K562 (cell line): ENCODE data around the gene GPRC5B. TPM values are rescaled to one million over a fixed set of nuclear protein-coding genes. Genes with fewer than 3 reads are reported as not detected.

Source experiments
- ATAC-seq: fragments of 200-7000 bp; cut with Tn5 transposase; 3 replicates; pipeline ENCODE4 v1.9.1; 2020; ENCODE audit warnings: moderate library complexity
- BruUV-seq: library from RNA; stranded (reverse); fragments of 400-500 nt; replicated peaks from 2 replicates; lab custom pipeline; 2021; lab: Mats Ljungman, UMichigan
- CTCF ChIA-PET: fragments of 300-600 bp; formaldehyde crosslinking; extraction: SDS; loops from one replicate; lab custom pipeline; 2021; ENCODE audit warnings: low intra/inter-chr PET ratio; lab: Yijun Ruan, JAX
- POLR2A ChIA-PET: fragments of 300-600, 350-650 bp; sonication (Branson Sonifier 250); formaldehyde crosslinking; extraction: SDS; loops from one replicate; lab custom pipeline; 2021; ENCODE audit warnings: antibody characterized with exemption, inconsistent platforms; lab: Yijun Ruan, JAX
- DNase-seq, 4 experiments: peaks; one replicate each; pipeline versions ENCODE4 v3.0.0 to v3.0.0-alpha.2; 2011 to 2018; ENCODE audit warnings: low spot score in 3 of 4, mixed read lengths in 3 of 4; ENCODE audit errors: extremely low read depth in 1 of 4
- FAIRE-seq: peaks from 2 replicates; lab custom pipeline; 2011; peaks lifted over from hg19 to GRCh38; lab: Jason Lieb, UNC
- H2AFZ ChIP-seq: 2 replicates; pipeline ENCODE4 v1.6.0; 2011; ENCODE audit warnings: low read depth, low read length, control low read depth, inconsistent platforms
- H3K27ac ChIP-seq: fragments of 200-600 bp; 3 replicates; pipeline ENCODE4 v1.8.0; 2011; ENCODE audit warnings: low read depth, mild to moderate bottlenecking, control low read depth, inconsistent platforms, low read length, moderate library complexity, mixed read lengths; ENCODE audit errors: extremely low read depth
- H3K27me3 ChIP-seq, 2 experiments: fragments of 300-600 bp in 1 of 2; 2 replicates in 1 of 2; 3 replicates in 1 of 2; pipeline versions ENCODE4 v1.6.0 to v1.8.0; 2011; ENCODE audit warnings: inconsistent platforms in 2 of 2, low read length in 2 of 2, mild to moderate bottlenecking in 1 of 2, mixed read lengths in 1 of 2, moderate library complexity in 1 of 2; ENCODE audit not compliant: control insufficient read depth in 2 of 2, insufficient read depth in 2 of 2
- H3K36me3 ChIP-seq: fragments of 300-600 bp; 3 replicates; pipeline ENCODE4 v1.8.0; 2011; ENCODE audit warnings: mild to moderate bottlenecking, low read length, inconsistent platforms; ENCODE audit not compliant: control insufficient read depth, insufficient read depth
- H3K4me1 ChIP-seq, 2 experiments: fragments of 200-600 bp in 1 of 2; replicated peaks in 1 of 2; 2 replicates in 1 of 2; 3 replicates in 1 of 2; pipeline versions ENCODE4 v1.5.1 to v1.8.0; 2011; ENCODE audit warnings: inconsistent platforms in 2 of 2, low read length in 2 of 2, mild to moderate bottlenecking in 1 of 2, mixed read lengths in 1 of 2, moderate library complexity in 1 of 2; ENCODE audit not compliant: control insufficient read depth in 2 of 2, insufficient read depth in 2 of 2
- H3K4me2 ChIP-seq: 2 replicates; pipeline ENCODE4 v1.6.1; 2011; ENCODE audit warnings: low read length, control low read depth, inconsistent platforms, mixed read lengths; ENCODE audit not compliant: insufficient read depth
- H3K4me3 ChIP-seq: fragments of 200-600 bp; sonication (generic), shearing (Covaris generic); 2 replicates; pipeline ENCODE4 v1.5.1; 2016; ENCODE audit warnings: control low read depth, inconsistent platforms
- H3K79me2 ChIP-seq: fragments of 200-600 bp; 3 replicates; pipeline ENCODE4 v1.8.0; 2011; ENCODE audit warnings: low read length, inconsistent platforms; ENCODE audit not compliant: control insufficient read depth, insufficient read depth
- H3K9ac ChIP-seq, 2 experiments: 2 replicates each; pipeline versions ENCODE4 v1.6.0 to v1.6.1; 2011; ENCODE audit warnings: low read depth in 2 of 2, low read length in 2 of 2, control low read depth in 1 of 2, inconsistent platforms in 1 of 2, mild to moderate bottlenecking in 1 of 2, mixed read lengths in 1 of 2; ENCODE audit not compliant: insufficient read depth in 1 of 2
- H3K9me1 ChIP-seq: one replicate; pipeline ENCODE4 v1.6.0; 2011; ENCODE audit warnings: inconsistent platforms, mild to moderate bottlenecking, low read length, moderate library complexity; ENCODE audit not compliant: control insufficient read depth, insufficient read depth
- H3K9me3 ChIP-seq: replicated peaks from 2 replicates; pipeline ENCODE4 v1.5.1; 2011; ENCODE audit warnings: low read depth, low read length, inconsistent platforms; ENCODE audit not compliant: control insufficient read depth, insufficient read depth
- H4K20me1 ChIP-seq: replicated peaks from 2 replicates; pipeline ENCODE4 v1.6.1; 2011; ENCODE audit warnings: low read length, inconsistent platforms, mixed read lengths; ENCODE audit not compliant: control insufficient read depth, insufficient read depth
- CCNT2 ChIP-seq: IDR thresholded peaks from 2 replicates; pipeline ENCODE4 v1.6.1; 2011; ENCODE audit warnings: borderline replicate concordance, low read depth, mild to moderate bottlenecking, moderate library complexity, mixed read lengths, low read length; ENCODE audit not compliant: insufficient read length; ENCODE audit errors: extremely low read depth
- DLX4 ChIP-seq: fragments of 250-450 bp; sonication (Bioruptor Pico); IDR thresholded peaks from 2 replicates; pipeline ENCODE4 v1.6.1; 2021; ENCODE audit warnings: mild to moderate bottlenecking
- DNMT1 ChIP-seq: fragments of 450-650 bp; IDR thresholded peaks from 2 replicates; pipeline ENCODE4 v1.6.1; 2016; ENCODE audit warnings: antibody characterized with exemption, mild to moderate bottlenecking
- EP400 ChIP-seq: fragments of 450-650 bp; IDR thresholded peaks from 2 replicates; pipeline ENCODE4 v1.6.1; 2017; ENCODE audit warnings: antibody characterized with exemption, mild to moderate bottlenecking, moderate library complexity
- FOXJ3 ChIP-seq: sonication (generic); formaldehyde crosslinking; IDR thresholded peaks from 2 replicates; pipeline ENCODE4 v1.4.0; 2020; ENCODE audit warnings: mild to moderate bottlenecking, missing genetic modification reagents
- GABPB2 ChIP-seq: fragments of 250-450 bp; sonication (Bioruptor Pico); conservative IDR thresholded peaks from 2 replicates; pipeline ENCODE4 v1.5.1; 2021; ENCODE audit warnings: mild to moderate bottlenecking
- HDAC1 ChIP-seq, 2 experiments: fragments of 450-650 bp; IDR thresholded peaks; 2 replicates each; pipeline ENCODE4 v1.6.1; 2016 to 2017; ENCODE audit warnings: inconsistent platforms in 1 of 2, mild to moderate bottlenecking in 1 of 2, moderate library complexity in 1 of 2
- MAX ChIP-seq: sonication (generic); formaldehyde crosslinking; IDR thresholded peaks from 2 replicates; pipeline ENCODE4 v1.9.0; 2022; ENCODE audit warnings: mild to moderate bottlenecking, missing genetic modification reagents
- MAZ ChIP-seq, 2 experiments: fragments of 450-650 bp in 1 of 2; sonication (generic) in 1 of 2; formaldehyde crosslinking; IDR thresholded peaks in 1 of 2; conservative IDR thresholded peaks in 1 of 2; 2 replicates each; pipeline versions ENCODE4 v1.4.0 to v1.5.0; 2020; ENCODE audit warnings: mild to moderate bottlenecking in 1 of 2, missing genetic modification reagents in 1 of 2
- NR0B1 ChIP-seq: fragments of 450-650 bp; IDR thresholded peaks from one replicate; pipeline ENCODE4 v1.6.1; 2018; ENCODE audit warnings: mild to moderate bottlenecking, moderate library complexity; ENCODE audit not compliant: partially characterized antibody
- TCF3 ChIP-seq: sonication (generic); formaldehyde crosslinking; IDR thresholded peaks from 2 replicates; pipeline ENCODE4 v1.4.0; 2020; ENCODE audit warnings: mild to moderate bottlenecking, missing genetic modification reagents
- TEAD4 ChIP-seq, 2 experiments: sonication (generic) in 1 of 2; formaldehyde crosslinking in 1 of 2; IDR thresholded peaks; 2 replicates each; pipeline versions ENCODE4 v1.6.1 to v1.8.0; 2012 to 2022; ENCODE audit warnings: borderline replicate concordance in 1 of 2, inconsistent platforms in 1 of 2, low read length in 1 of 2, mild to moderate bottlenecking in 1 of 2, missing genetic modification reagents in 1 of 2
- THRA ChIP-seq: fragments of 450-650 bp; IDR thresholded peaks from 2 replicates; pipeline ENCODE4 v1.6.1; 2017; ENCODE audit warnings: mild to moderate bottlenecking, moderate library complexity
- ZBTB1 ChIP-seq: sonication (generic); formaldehyde crosslinking; IDR thresholded peaks from 2 replicates; pipeline ENCODE4 v1.8.1; 2023; ENCODE audit warnings: missing genetic modification reagents, low read depth, mild to moderate bottlenecking, borderline replicate concordance
- ZKSCAN8 ChIP-seq: fragments of 200-800 bp; sonication (Bioruptor generic); IDR thresholded peaks from 2 replicates; pipeline ENCODE4 v1.6.1; 2016; ENCODE audit warnings: missing genetic modification characterization, missing compliant biosample characterization
- ZNF121 ChIP-seq: sonication (generic); formaldehyde crosslinking; conservative IDR thresholded peaks from 2 replicates; pipeline ENCODE4 v1.8.0; 2022; ENCODE audit warnings: missing genetic modification reagents
- ZNF639 ChIP-seq, 2 experiments: fragments of 200-800 bp in 1 of 2; sonication (Bioruptor generic) in 1 of 2; sonication (generic) in 1 of 2; formaldehyde crosslinking in 1 of 2; IDR thresholded peaks in 1 of 2; conservative IDR thresholded peaks in 1 of 2; 2 replicates each; pipeline versions ENCODE4 v1.5.0 to v1.6.1; 2016 to 2020; ENCODE audit warnings: missing compliant biosample characterization in 1 of 2, missing genetic modification characterization in 1 of 2, missing genetic modification reagents in 1 of 2
- WGBS: fragments of 100-300 bp; shearing (Covaris generic); methylation state at CpG from one replicate; pipeline ENCODE4 v1.1.6; 2016; ENCODE audit warnings: low coverage, mixed read lengths; ENCODE audit not compliant: insufficient coverage; ENCODE audit errors: missing lambda C conversion rate; 5-methylcytosine and 5-hydroxymethylcytosine counted together
- in situ Hi-C: fragments of 300-500 bp; cut with MboI; formaldehyde crosslinking; loops from 4 replicates; pipeline ENCODE4 v1.15.0; 2018; ENCODE audit warnings: inconsistent platforms, mixed read lengths
- intact Hi-C: fragments of 100-400 bp; cut with micrococcal nuclease; formaldehyde crosslinking; loops from 2 replicates; pipeline ENCODE4 v1.14.2; 2022
- polyA plus RNA-seq, 8 experiments: library from polyadenylated mRNA; depleted of rRNA in 4 of 8; stranded (reverse) in 5 of 8; unstranded in 3 of 8; fragments of >200 nt; fragmentation: Nextera tagmentation in 2 of 8; fragmentation: Illumina TruSeq in 1 of 8; extraction: Ambion mirVana in 2 of 8; extraction: Trizol in 1 of 8; gene quantifications; 2 replicates each; pipeline versions ENCODE4 v1.2.1 to v1.2.3, GENCODE V29; 2011 to 2014; ENCODE audit warnings: inconsistent platforms in 1 of 8, missing spikeins in 1 of 8
- total RNA-seq, 7 experiments: library from RNA; depleted of rRNA in 6 of 7; stranded (reverse); fragments of >200 nt in 6 of 7; fragmentation: Illumina TruSeq in 2 of 7; extraction: Trizol in 2 of 7; gene quantifications; 2 replicates each; pipeline versions ENCODE4 v1.2.1 to v1.2.3, GENCODE V29; 2011 to 2021; ENCODE audit warnings: low replicate concordance in 1 of 7

Gene GPRC5B
- total and polyA plus RNA-seq, 9 of the 15 experiments (the other 6 are each of a cell fraction or from before 2014, with no cell fraction given) = 0.65 to 5.5 (median 1.3) TPM

- no peak overlapping the region for H3K4me3 ChIP-seq
- no peaks in the 10 kb centered on the region for H3K36me3 ChIP-seq
- H4K20me1 ChIP-seq = no peaks in the 10 kb centered on the region
- POLR2A ChIA-PET = no interaction called here
- no peak for ATAC-seq
- TF ChIP-seq TCF3 (CRISPR knock-in tag) (no peak), THRA (no peak), MAX (no peak), HDAC1 (IDR thresholded peaks at IDR 0.05) (no peak), CCNT2 (no peak), GABPB2 (CRISPR knock-in tag) (no peak), EP400 (no peak), ZNF121 (CRISPR knock-in tag) (no peak), NR0B1 (no peak), ZNF639 (CRISPR knock-in tag; conservative IDR thresholded peaks at IDR 0.05 in 1 of 2, IDR thresholded peaks at IDR 0.05 in 1 of 2) (no peak), DLX4 (CRISPR knock-in tag) (no peak), FOXJ3 (CRISPR knock-in tag) (no peak), MAZ (CRISPR knock-in tag; conservative IDR thresholded peaks at IDR 0.05 in 1 of 2, IDR thresholded peaks at IDR 0.05 in 1 of 2) (no peak), TEAD4 (IDR thresholded peaks at IDR 0.05; ENCODE audit: low read length) (no peak), TEAD4 (CRISPR knock-in tag; IDR thresholded peaks at IDR 0.05; ENCODE audit: borderline replicate concordance) (no peak), ZKSCAN8 (CRISPR knock-in tag) (no peak), DNMT1 (no peak), ZBTB1 (CRISPR knock-in tag) (no peak)
- 45% methylated on average over 9 of the region's 9 CpGs for WGBS
- H3K27me3 ChIP-seq = no peaks in the 10 kb centered on the region; a peak in 1 of 5 replicates
- DNase-seq = no peak
- in situ Hi-C loops = no loop called here
- intact Hi-C loops = no loop called here
- BruUV-seq = no TSS peak
- no peaks in the 10 kb centered on the region for H3K79me2 ChIP-seq
- no peak overlapping the region for H2AFZ ChIP-seq
- H3K9ac ChIP-seq = no peak overlapping the region
- CTCF ChIA-PET = no interaction called here
- no peaks in the 10 kb centered on the region for H3K9me1 ChIP-seq
- no peaks in the 10 kb centered on the region for H3K4me1 ChIP-seq
- H3K4me2 ChIP-seq = no peak overlapping the region
- no peak for FAIRE-seq
- H3K27ac ChIP-seq = no peak overlapping the region
- H3K9me3 ChIP-seq = no peaks in the 10 kb centered on the region; the same call in 1 of the 2 replicates
Measured at GRCh38 chr16:19809693-19810092, 75.0 kb downstream of the GPRC5B start.
